Vagina (tissue), 2 donors: ENCODE results near the gene GSK3A. TPM values are rescaled to one million over a fixed set of nuclear protein-coding genes. Genes with fewer than 3 reads are reported as not detected.

ENCODE experiments used
- DNase-seq, 2 donors: peaks; one replicate each; pipeline ENCODE4 v3.0.0-alpha.2; 2017; ENCODE audit errors: extremely low spot score in 2 of 2
- H3K27ac ChIP-seq: fragments of 200-600 bp; sonication (generic); one replicate; pipeline ENCODE4 v1.5.1; 2019
- H3K27me3 ChIP-seq: fragments of 200-600 bp; sonication (generic); one replicate; pipeline ENCODE4 v1.5.1; 2019
- H3K36me3 ChIP-seq, 2 donors: fragments of 200-600 bp; sonication (generic); one replicate each; pipeline ENCODE4 v1.5.1; 2017 to 2019
- H3K4me1 ChIP-seq: fragments of 200-600 bp; sonication (generic); one replicate; pipeline ENCODE4 v1.5.1; 2019
- H3K4me3 ChIP-seq, 2 donors: fragments of 200-600 bp; sonication (generic); 1 replicate in 1 of 2; 2 replicates in 1 of 2; pipeline ENCODE4 v1.5.1; 2016 to 2019
- H3K9me3 ChIP-seq: fragments of 200-600 bp; sonication (generic); one replicate; pipeline ENCODE4 v1.5.1; 2019
- POLR2A ChIP-seq, 2 donors: fragments of 450-650 bp; IDR thresholded peaks; one replicate each; pipeline ENCODE4 v1.6.1; 2017; ENCODE audit warnings: antibody characterized with exemption in 2 of 2, mild to moderate bottlenecking in 2 of 2, moderate library complexity in 2 of 2
- POLR2AphosphoS5 ChIP-seq, 2 donors: sonication (generic); formaldehyde crosslinking; IDR thresholded peaks; one replicate each; pipeline ENCODE4 v1.9.0; 2017; ENCODE audit warnings: antibody characterized with exemption in 2 of 2, mild to moderate bottlenecking in 2 of 2, low read depth in 1 of 2; ENCODE audit not compliant: insufficient read depth in 1 of 2
- intact Hi-C: fragments of 100-400 bp; cut with DNase I; formaldehyde crosslinking; loops from one replicate; pipeline ENCODE4 v1.15.1; 2023
- total RNA-seq: library from RNA; depleted of rRNA; stranded (reverse); fragments of >200 nt; gene quantifications from one replicate; pipeline ENCODE4 v1.2.3, GENCODE V29; 2016
- TF ChIP-seq, protein P1 (sequence below), 3 experiments: fragments of 450-650 bp in 2 of 3; fragments of 200-600 bp in 1 of 3; sonication (generic) in 1 of 3; IDR thresholded peaks; one replicate each; pipeline ENCODE4 v1.5.1; 2017 to 2019; ENCODE audit warnings: antibody characterized with exemption in 3 of 3, mild to moderate bottlenecking in 2 of 3, moderate library complexity in 2 of 3

Gene GSK3A
- total RNA-seq, 1 donor from 2014 or later = 21.1 TPM

DNA sequence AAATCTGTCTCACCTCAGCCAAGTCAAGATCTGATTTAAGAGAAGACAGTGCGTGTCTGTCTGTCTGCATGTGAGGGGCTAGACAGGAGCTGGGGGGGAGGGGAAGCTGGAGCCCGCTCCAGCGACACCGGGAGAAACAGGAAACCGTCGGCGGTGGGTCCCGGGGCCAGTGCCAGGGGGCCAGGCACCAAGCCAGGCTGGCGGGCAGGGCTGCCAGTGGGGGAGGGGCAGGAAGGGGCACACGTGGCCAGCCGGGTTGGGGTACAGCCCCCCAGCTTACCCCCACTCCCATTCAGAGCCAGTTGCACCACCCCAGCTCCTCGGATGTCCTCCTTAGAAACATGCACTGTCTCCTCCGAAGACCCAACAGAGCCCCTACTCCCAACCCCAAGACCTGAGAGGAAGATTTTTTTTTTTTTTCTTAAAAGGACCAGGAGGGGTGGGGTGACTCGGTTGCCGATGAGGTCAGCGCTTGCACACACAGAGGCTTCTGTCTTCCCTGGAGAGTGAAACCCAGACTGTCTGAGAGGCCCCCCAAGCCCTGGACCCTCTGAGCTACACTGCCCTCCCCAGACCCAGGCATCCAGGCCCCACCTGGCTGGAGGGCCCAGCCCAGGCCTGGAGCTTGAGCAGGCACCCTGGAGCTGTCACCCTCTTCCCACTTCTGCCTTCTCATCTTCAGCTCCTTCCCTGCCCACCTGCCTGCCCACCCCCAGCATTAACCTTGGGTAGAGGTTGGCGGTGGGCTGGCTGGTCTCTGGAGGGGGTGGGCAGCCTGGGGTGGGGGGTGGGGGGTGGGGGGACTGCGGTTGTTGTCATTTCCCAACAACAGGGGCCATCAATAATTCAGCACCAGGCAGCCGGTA lies 8.5 kb upstream of the GSK3A start:
- intact Hi-C loops = no loop called here
- Histone ChIP-seq H3K27ac (peak overlapping the region; percentile 100), H3K36me3 (peaks cover 0 to 17% of the 10 kb centered on the region in 2 donors), H3K27me3 (no peaks in the 10 kb centered on the region), H3K9me3 (no peaks in the 10 kb centered on the region), H3K4me3 (peak overlapping the region in 1 of 2 donors; percentile 97), H3K4me1 (peaks cover 54% of the 10 kb centered on the region)
- DNase-seq = no peak
- TF ChIP-seq POLR2AphosphoS5 (IDR thresholded peaks at IDR 0.05; ENCODE audit: insufficient read depth in 1 of 2, low read depth in 1 of 2) (no peak), POLR2A (IDR thresholded peaks at IDR 0.05) (no peak)
- TF ChIP-seq, protein P1, sequence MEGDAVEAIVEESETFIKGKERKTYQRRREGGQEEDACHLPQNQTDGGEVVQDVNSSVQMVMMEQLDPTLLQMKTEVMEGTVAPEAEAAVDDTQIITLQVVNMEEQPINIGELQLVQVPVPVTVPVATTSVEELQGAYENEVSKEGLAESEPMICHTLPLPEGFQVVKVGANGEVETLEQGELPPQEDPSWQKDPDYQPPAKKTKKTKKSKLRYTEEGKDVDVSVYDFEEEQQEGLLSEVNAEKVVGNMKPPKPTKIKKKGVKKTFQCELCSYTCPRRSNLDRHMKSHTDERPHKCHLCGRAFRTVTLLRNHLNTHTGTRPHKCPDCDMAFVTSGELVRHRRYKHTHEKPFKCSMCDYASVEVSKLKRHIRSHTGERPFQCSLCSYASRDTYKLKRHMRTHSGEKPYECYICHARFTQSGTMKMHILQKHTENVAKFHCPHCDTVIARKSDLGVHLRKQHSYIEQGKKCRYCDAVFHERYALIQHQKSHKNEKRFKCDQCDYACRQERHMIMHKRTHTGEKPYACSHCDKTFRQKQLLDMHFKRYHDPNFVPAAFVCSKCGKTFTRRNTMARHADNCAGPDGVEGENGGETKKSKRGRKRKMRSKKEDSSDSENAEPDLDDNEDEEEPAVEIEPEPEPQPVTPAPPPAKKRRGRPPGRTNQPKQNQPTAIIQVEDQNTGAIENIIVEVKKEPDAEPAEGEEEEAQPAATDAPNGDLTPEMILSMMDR (IDR thresholded peaks at IDR 0.05) = no peak

DNA sequence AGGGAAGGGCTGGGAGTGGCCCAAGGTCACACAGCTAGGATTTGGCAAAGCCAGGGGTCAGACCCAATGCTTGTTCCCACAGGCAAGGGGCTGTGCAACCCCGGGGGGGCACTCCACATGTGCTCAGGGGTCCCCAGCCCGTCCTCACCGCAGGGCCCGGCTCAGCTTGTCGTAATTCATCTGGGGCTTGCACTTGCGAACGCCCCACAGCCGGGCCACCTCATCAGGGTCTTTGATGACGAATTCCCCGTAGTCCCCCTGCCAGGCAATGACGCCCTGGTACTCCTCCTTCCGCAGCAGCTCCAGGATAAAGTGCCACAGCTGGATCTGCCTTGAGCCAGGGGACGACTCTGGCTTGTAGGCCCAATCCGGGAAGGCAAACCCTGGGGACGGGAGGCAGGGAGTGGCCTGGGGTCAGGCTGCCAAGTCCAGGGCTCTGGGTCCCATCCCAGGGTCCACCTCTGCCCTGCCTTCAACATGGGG lies 7.8 kb upstream of the GSK3A start:
- peak overlapping the region; percentile 100 for H3K27ac ChIP-seq
- no peak for DNase-seq
- H3K4me3 ChIP-seq = peak overlapping the region in 1 of 2 donors; percentile 9
- H3K9me3 ChIP-seq = no peaks in the 10 kb centered on the region
- no peaks in the 10 kb centered on the region for H3K27me3 ChIP-seq
- intact Hi-C loops = no loop called here
- peaks cover 53% of the 10 kb centered on the region for H3K4me1 ChIP-seq
- TF ChIP-seq POLR2A (IDR thresholded peaks at IDR 0.05) (no peak), POLR2AphosphoS5 (IDR thresholded peaks at IDR 0.05; ENCODE audit: insufficient read depth in 1 of 2, low read depth in 1 of 2) (no peak)
- TF ChIP-seq, protein P1 (IDR thresholded peaks at IDR 0.05) = no peak
- H3K36me3 ChIP-seq = peaks cover 0 to 17% of the 10 kb centered on the region in 2 donors

GRCh38 chr19:42249769-42250168 lies 7.4 kb upstream of the GSK3A start:
- Histone ChIP-seq H3K36me3 (peaks cover 0 to 17% of the 10 kb centered on the region in 2 donors), H3K4me1 (peaks cover 56% of the 10 kb centered on the region), H3K27ac (peak overlapping the region; percentile 100), H3K4me3 (no peak overlapping the region), H3K27me3 (no peaks in the 10 kb centered on the region), H3K9me3 (no peaks in the 10 kb centered on the region)
- no peak for DNase-seq
- intact Hi-C loops = no loop called here
- TF ChIP-seq, protein P1 (IDR thresholded peaks at IDR 0.05) = no peak
- TF ChIP-seq POLR2AphosphoS5 (IDR thresholded peaks at IDR 0.05; ENCODE audit: insufficient read depth in 1 of 2, low read depth in 1 of 2) = no peak
- no peak for TF ChIP-seq POLR2A (IDR thresholded peaks at IDR 0.05)

DNA sequence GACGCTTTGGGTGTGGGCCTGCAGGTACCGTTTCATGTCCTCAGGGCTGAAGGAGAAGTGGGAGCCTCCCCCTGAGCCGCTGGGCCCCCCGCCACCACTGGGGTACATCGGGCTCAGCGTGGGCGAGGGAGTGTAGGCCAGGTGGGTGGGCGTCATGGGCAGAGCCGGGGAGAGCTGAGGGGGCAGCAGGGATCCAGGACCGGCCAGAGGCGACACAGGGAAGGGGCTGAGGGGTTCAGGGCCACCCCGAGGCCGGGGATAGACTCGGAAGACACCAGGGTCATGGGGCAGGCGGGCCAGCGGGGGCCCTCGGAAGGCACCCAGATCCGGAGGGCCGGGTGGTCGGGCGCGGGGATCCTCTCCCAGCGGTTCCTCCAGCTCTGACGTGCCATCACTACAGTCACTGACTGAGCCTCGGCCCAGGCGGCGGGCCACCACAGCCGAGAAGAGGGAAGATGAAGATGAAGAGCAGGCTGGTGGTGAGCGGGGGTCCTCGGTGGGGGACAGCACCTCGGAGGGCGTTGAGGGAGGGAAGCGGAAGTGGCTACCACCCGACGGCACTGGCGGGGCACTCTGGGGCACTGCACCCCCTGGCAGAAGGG lies 6.8 kb upstream of the GSK3A start:
- Histone ChIP-seq H3K27me3 (no peaks in the 10 kb centered on the region), H3K9me3 (no peaks in the 10 kb centered on the region), H3K27ac (peak overlapping the region; percentile 100), H3K4me1 (peaks cover 57% of the 10 kb centered on the region), H3K36me3 (peaks cover 0 to 17% of the 10 kb centered on the region in 2 donors), H3K4me3 (no peak overlapping the region)
- TF ChIP-seq POLR2AphosphoS5 (IDR thresholded peaks at IDR 0.05; ENCODE audit: insufficient read depth in 1 of 2, low read depth in 1 of 2) (no peak), POLR2A (IDR thresholded peaks at IDR 0.05) (no peak)
- TF ChIP-seq, protein P1 (IDR thresholded peaks at IDR 0.05) = no peak
- intact Hi-C loops = no loop called here
- DNase-seq = no peak
